ENCODE measurements around the gene SEMA3E. TPM values are rescaled to one million over a fixed set of nuclear protein-coding genes. Genes with fewer than 3 reads are reported as not detected.

The SEMA3E gene
- total RNA-seq, 1 experiment from 2014 or later: 3.6 TPM

GRCh38 chr7:83614112-83614511, 34.8 kb downstream of the SEMA3E start:
- Histone ChIP-seq H4K20me1 (ENCODE audit: low read length) (no peaks in the 10 kb centered on the region), H3K9ac (ENCODE audit: low read length) (no peak overlapping the region), H2AFZ (ENCODE audit: low read length) (no peak overlapping the region), H3K36me3 (ENCODE audit: low read depth, low read length) (no peaks in the 10 kb centered on the region), H3K27ac (ENCODE audit: low read length) (no peak overlapping the region), H3K79me2 (ENCODE audit: low read length) (no peaks in the 10 kb centered on the region), H3K9me3 (ENCODE audit: low read length) (no peaks in the 10 kb centered on the region), H3K4me3 (ENCODE audit: low read length) (no peak overlapping the region), H3K27me3 (ENCODE audit: low read length) (no peaks in the 10 kb centered on the region), H3F3A (ENCODE audit: low read length, unreplicated experiment) (no peaks in the 10 kb centered on the region), H3K4me1 (ENCODE audit: insufficient read depth, low read length) (no peaks in the 10 kb centered on the region), H3K9me2 (replicated peaks; ENCODE audit: low read length) (no peaks in the 10 kb centered on the region), H3K4me2 (ENCODE audit: low read length) (no peak overlapping the region)
- BruUV-seq (replicated peaks): no TSS peak
- ATAC-seq (no peak), DNase-seq (no peak)
- intact Hi-C loops (cut with micrococcal nuclease): no loop called here
- CTCF ChIA-PET: no interaction called here
- POLR2A ChIA-PET (ENCODE audit: unreplicated experiment): no interaction called here
- TF ChIP-seq EZH2 (IDR thresholded peaks at IDR 0.05; ENCODE audit: low read length, unreplicated experiment) (no peak), EZH2phosphoT487 (IDR thresholded peaks at IDR 0.05; ENCODE audit: borderline replicate concordance, low read length) (no peak)
- TF ChIP-seq, protein P1, sequence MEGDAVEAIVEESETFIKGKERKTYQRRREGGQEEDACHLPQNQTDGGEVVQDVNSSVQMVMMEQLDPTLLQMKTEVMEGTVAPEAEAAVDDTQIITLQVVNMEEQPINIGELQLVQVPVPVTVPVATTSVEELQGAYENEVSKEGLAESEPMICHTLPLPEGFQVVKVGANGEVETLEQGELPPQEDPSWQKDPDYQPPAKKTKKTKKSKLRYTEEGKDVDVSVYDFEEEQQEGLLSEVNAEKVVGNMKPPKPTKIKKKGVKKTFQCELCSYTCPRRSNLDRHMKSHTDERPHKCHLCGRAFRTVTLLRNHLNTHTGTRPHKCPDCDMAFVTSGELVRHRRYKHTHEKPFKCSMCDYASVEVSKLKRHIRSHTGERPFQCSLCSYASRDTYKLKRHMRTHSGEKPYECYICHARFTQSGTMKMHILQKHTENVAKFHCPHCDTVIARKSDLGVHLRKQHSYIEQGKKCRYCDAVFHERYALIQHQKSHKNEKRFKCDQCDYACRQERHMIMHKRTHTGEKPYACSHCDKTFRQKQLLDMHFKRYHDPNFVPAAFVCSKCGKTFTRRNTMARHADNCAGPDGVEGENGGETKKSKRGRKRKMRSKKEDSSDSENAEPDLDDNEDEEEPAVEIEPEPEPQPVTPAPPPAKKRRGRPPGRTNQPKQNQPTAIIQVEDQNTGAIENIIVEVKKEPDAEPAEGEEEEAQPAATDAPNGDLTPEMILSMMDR (conservative IDR thresholded peaks at IDR 0.05; ENCODE audit: low read depth, low read length): no peak

- TF ChIP-seq EZH2 (IDR thresholded peaks at IDR 0.05; ENCODE audit: low read length, unreplicated experiment) (no peak), EZH2phosphoT487 (IDR thresholded peaks at IDR 0.05; ENCODE audit: borderline replicate concordance, low read length) (no peak)
- TF ChIP-seq, protein P1 (conservative IDR thresholded peaks at IDR 0.05; ENCODE audit: low read depth, low read length): no peak
- Histone ChIP-seq H3F3A (ENCODE audit: low read length, unreplicated experiment) (no peaks in the 10 kb centered on the region), H3K27me3 (ENCODE audit: low read length) (no peaks in the 10 kb centered on the region), H3K27ac (ENCODE audit: low read length) (no peak overlapping the region), H3K4me1 (ENCODE audit: insufficient read depth, low read length) (no peaks in the 10 kb centered on the region), H3K36me3 (ENCODE audit: low read depth, low read length) (no peaks in the 10 kb centered on the region), H3K79me2 (ENCODE audit: low read length) (no peaks in the 10 kb centered on the region), H3K4me3 (ENCODE audit: low read length) (no peak overlapping the region), H3K4me2 (ENCODE audit: low read length) (no peak overlapping the region), H3K9me3 (ENCODE audit: low read length) (no peaks in the 10 kb centered on the region), H3K9ac (ENCODE audit: low read length) (no peak overlapping the region), H3K9me2 (replicated peaks; ENCODE audit: low read length) (no peaks in the 10 kb centered on the region), H4K20me1 (ENCODE audit: low read length) (no peaks in the 10 kb centered on the region), H2AFZ (ENCODE audit: low read length) (no peak overlapping the region)
- ChIA-PET CTCF (no interaction called here), POLR2A (ENCODE audit: unreplicated experiment) (no interaction called here)
- intact Hi-C loops (cut with micrococcal nuclease): no loop called here
- BruUV-seq (replicated peaks): no TSS peak
- no peak for DNase-seq
- no peak for ATAC-seq
Observed at GRCh38 chr7:83613232-83613631, 35.7 kb downstream of the SEMA3E start.

DNA sequence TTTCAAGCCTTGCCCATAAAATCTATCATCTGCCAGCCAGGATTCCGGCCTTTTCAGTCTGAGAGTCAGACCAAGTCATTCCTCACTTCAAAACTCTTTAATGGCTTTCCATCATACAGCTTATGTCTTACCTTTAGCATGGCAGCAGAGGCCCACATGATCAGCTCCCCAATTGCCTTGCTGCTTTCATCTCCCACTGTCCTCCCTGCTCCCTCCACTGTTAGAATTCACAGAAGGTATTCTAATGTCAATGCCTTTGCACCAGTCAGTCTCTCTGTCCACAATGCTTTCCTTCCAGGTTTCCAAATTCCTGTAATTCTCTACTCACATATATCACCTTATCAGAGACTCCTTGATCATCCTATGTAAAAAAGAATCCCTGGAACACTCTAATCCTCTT, 37.2 kb downstream of the SEMA3E start:
- Histone ChIP-seq H3K36me3 (ENCODE audit: low read depth, low read length) (no peaks in the 10 kb centered on the region), H3K9me3 (ENCODE audit: low read length) (no peaks in the 10 kb centered on the region), H3K4me3 (ENCODE audit: low read length) (no peak overlapping the region), H3K9ac (ENCODE audit: low read length) (no peak overlapping the region), H3K27ac (ENCODE audit: low read length) (no peak overlapping the region), H3K4me2 (ENCODE audit: low read length) (no peak overlapping the region), H3K9me2 (replicated peaks; ENCODE audit: low read length) (no peaks in the 10 kb centered on the region), H4K20me1 (ENCODE audit: low read length) (no peaks in the 10 kb centered on the region), H2AFZ (ENCODE audit: low read length) (no peak overlapping the region), H3K79me2 (ENCODE audit: low read length) (no peaks in the 10 kb centered on the region), H3K27me3 (ENCODE audit: low read length) (no peaks in the 10 kb centered on the region), H3F3A (ENCODE audit: low read length, unreplicated experiment) (no peaks in the 10 kb centered on the region), H3K4me1 (ENCODE audit: insufficient read depth, low read length) (no peaks in the 10 kb centered on the region)
- ATAC-seq: no peak
- no TSS peak for BruUV-seq (replicated peaks)
- ChIA-PET CTCF (no interaction called here), POLR2A (ENCODE audit: unreplicated experiment) (no interaction called here)
- TF ChIP-seq EZH2 (IDR thresholded peaks at IDR 0.05; ENCODE audit: low read length, unreplicated experiment) (no peak), EZH2phosphoT487 (IDR thresholded peaks at IDR 0.05; ENCODE audit: borderline replicate concordance, low read length) (no peak)
- TF ChIP-seq, protein P1 (conservative IDR thresholded peaks at IDR 0.05; ENCODE audit: low read depth, low read length): no peak
- intact Hi-C loops (cut with micrococcal nuclease): no loop called here
- no peak for DNase-seq

Data from PC-3 (cell line).